Astrocyte of the spinal cord (primary cell): ENCODE measurements around the gene CCDC71.

Experiments used
- DNase-seq: peaks from one replicate; pipeline ENCODE4 v3.0.0; 2011; ENCODE audit warnings: low read depth, low spot score
- H3K4me3 ChIP-seq: 2 replicates; pipeline ENCODE4 v1.5.1; 2011; ENCODE audit warnings: low read depth, mild to moderate bottlenecking, low read length, moderate library complexity
- in situ Hi-C: cut with HindIII; loops from 2 replicates; pipeline ENCODE4 v1.10.0; 2017; ENCODE audit warnings: low sequenced_read_pairs
- TF ChIP-seq, protein P1 (sequence below): IDR thresholded peaks from 2 replicates; pipeline ENCODE4 v1.5.1; 2012; ENCODE audit warnings: low read depth, mild to moderate bottlenecking, low read length, inconsistent platforms

Gene CCDC71

GRCh38 chr3:49175530-49175929 lies 9.4 kb upstream of the CCDC71 start:
- no peak for DNase-seq
- no peak overlapping the region for H3K4me3 ChIP-seq
- in situ Hi-C loops = no loop called here
- TF ChIP-seq, protein P1, sequence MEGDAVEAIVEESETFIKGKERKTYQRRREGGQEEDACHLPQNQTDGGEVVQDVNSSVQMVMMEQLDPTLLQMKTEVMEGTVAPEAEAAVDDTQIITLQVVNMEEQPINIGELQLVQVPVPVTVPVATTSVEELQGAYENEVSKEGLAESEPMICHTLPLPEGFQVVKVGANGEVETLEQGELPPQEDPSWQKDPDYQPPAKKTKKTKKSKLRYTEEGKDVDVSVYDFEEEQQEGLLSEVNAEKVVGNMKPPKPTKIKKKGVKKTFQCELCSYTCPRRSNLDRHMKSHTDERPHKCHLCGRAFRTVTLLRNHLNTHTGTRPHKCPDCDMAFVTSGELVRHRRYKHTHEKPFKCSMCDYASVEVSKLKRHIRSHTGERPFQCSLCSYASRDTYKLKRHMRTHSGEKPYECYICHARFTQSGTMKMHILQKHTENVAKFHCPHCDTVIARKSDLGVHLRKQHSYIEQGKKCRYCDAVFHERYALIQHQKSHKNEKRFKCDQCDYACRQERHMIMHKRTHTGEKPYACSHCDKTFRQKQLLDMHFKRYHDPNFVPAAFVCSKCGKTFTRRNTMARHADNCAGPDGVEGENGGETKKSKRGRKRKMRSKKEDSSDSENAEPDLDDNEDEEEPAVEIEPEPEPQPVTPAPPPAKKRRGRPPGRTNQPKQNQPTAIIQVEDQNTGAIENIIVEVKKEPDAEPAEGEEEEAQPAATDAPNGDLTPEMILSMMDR = no peak

DNA sequence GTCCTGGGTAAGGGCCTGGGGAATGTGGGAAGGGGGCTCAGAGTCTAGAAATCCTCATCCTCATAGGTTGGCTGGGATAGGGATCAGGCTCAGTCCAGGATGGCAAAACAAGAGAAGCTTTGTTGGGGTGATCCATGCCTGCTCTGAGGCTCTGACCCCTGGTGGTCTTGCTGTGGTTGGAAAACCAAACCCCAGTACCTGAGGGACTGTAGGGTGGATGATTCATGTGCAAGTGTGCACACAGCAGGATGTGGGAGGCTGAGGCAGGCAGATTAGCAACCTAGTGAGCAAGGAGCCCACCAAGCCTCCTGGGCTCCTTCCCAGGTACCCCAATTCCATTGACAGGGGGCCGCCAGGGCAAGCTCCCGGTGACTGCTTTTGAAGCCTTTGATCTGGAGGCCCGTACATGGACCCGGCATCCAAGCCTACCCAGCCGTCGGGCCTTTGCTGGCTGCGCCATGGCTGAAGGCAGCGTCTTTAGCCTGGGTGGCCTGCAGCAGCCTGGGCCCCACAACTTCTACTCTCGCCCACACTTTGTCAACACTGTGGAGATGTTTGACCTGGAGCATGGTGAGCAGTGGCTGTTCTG lies 8.4 kb upstream of the CCDC71 start:
- no peak overlapping the region for H3K4me3 ChIP-seq
- in situ Hi-C loops = no loop called here
- TF ChIP-seq, protein P1 = no peak
- no peak for DNase-seq

DNA sequence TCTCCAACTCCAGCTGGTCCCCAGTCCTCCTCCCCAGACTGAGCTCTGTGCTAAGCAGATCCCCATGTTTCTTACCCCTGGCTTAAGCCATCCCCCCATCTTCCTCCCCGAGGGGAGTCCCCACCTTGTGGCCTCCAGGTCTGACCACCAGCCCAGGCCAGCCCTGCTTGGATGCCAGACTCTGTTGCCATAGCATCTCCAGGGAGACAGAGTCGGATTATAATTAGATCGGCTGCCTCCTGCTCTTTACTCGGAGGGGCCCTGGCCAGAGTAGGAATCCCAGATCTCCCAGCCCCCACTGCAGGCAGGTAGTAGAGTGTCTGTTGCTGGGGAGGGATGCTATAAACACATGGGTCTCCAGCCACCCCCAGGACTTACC lies 7.7 kb upstream of the CCDC71 start:
- TF ChIP-seq, protein P1 = no peak
- DNase-seq = peak; percentile 34
- no peak overlapping the region for H3K4me3 ChIP-seq
- in situ Hi-C loops = no loop called here

- H3K4me3 ChIP-seq = no peak overlapping the region
- peak; percentile 25 for DNase-seq
- TF ChIP-seq, protein P1 = no peak
- in situ Hi-C loops = no loop called here
Observed at GRCh38 chr3:49173116-49173791, 7.1 kb upstream of the CCDC71 start.

DNA sequence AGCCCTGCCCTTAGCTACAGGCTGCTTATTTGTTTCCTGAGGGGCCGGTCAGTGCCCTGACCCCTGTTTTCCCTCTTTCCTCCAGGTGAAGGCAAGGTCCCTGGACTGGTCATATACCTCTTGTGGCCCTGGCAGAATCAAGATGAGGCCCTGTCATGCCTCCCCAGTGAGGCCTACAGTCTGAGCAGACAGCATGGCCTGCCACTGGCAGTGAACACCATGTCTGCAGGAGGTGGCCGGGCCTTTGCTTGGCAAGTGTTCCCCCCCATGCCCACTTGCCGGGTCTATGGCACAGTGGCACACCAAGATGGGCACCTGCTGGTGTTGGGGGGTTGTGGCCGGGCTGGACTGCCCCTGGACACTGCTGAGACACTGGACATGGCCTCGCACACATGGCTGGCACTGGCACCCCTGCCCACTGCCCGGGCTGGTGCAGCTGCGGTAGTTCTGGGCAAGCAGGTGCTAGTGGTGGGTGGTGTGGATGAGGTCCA lies 6.5 kb upstream of the CCDC71 start:
- in situ Hi-C loops = no loop called here
- no peak overlapping the region for H3K4me3 ChIP-seq
- DNase-seq = no peak
- TF ChIP-seq, protein P1 = no peak

- TF ChIP-seq, protein P1 = no peak
- in situ Hi-C loops = no loop called here
- no peak for DNase-seq
- peak overlapping the region; percentile 75 for H3K4me3 ChIP-seq
Observed at GRCh38 chr3:49171775-49172500, 5.8 kb upstream of the CCDC71 start.
